ENCODE measurements around the gene KCNC2.

The KCNC2 gene

GRCh38 chr12:75011120-75011519, 198.5 kb downstream of the KCNC2 start:
- no peak for DNase-seq (ENCODE audit: low spot score)
- TF ChIP-seq, protein P1, sequence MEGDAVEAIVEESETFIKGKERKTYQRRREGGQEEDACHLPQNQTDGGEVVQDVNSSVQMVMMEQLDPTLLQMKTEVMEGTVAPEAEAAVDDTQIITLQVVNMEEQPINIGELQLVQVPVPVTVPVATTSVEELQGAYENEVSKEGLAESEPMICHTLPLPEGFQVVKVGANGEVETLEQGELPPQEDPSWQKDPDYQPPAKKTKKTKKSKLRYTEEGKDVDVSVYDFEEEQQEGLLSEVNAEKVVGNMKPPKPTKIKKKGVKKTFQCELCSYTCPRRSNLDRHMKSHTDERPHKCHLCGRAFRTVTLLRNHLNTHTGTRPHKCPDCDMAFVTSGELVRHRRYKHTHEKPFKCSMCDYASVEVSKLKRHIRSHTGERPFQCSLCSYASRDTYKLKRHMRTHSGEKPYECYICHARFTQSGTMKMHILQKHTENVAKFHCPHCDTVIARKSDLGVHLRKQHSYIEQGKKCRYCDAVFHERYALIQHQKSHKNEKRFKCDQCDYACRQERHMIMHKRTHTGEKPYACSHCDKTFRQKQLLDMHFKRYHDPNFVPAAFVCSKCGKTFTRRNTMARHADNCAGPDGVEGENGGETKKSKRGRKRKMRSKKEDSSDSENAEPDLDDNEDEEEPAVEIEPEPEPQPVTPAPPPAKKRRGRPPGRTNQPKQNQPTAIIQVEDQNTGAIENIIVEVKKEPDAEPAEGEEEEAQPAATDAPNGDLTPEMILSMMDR (IDR thresholded peaks at IDR 0.05; ENCODE audit: extremely low read depth, insufficient read depth, missing control alignments): no peak
- in situ Hi-C loops (cut with MboI; ENCODE audit: low pct_unique_long_range_greater_than_20kb, low sequenced_read_pairs, unreplicated experiment): no loop called here

GRCh38 chr12:75007133-75007532, 202.5 kb downstream of the KCNC2 start:
- TF ChIP-seq, protein P1 (IDR thresholded peaks at IDR 0.05; ENCODE audit: extremely low read depth, insufficient read depth, missing control alignments): no peak
- in situ Hi-C loops (cut with MboI; ENCODE audit: low pct_unique_long_range_greater_than_20kb, low sequenced_read_pairs, unreplicated experiment): no loop called here

DNA sequence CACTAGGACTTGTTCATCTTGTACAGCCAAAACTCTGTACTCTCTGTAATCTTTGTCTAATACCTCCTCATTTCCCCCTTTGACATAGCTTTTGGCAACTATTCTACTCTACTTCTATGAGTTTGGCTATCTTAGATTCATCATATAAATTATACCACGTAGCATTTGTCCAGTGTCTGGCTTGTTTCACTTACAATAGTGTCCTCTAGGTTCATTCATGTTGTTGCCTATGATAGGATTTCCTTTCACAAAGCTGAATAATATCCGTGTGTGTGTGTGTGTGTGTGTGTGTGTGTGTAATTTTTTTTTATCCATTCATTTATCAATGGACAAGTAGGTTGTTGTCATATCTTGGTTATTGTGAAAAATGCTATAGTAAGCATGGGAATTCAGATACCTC, 209.5 kb downstream of the KCNC2 start:
- TF ChIP-seq, protein P1 (IDR thresholded peaks at IDR 0.05; ENCODE audit: extremely low read depth, insufficient read depth, missing control alignments): no peak
- DNase-seq (ENCODE audit: low spot score): no peak
- in situ Hi-C loops (cut with MboI; ENCODE audit: low pct_unique_long_range_greater_than_20kb, low sequenced_read_pairs, unreplicated experiment): no loop called here

More at GRCh38 chr12:75007133-75007532, 202.5 kb downstream of the KCNC2 start:
- DNase-seq (ENCODE audit: low spot score): no peak

- TF ChIP-seq, protein P1 (IDR thresholded peaks at IDR 0.05; ENCODE audit: extremely low read depth, insufficient read depth, missing control alignments): no peak
- in situ Hi-C loops (cut with MboI; ENCODE audit: low pct_unique_long_range_greater_than_20kb, low sequenced_read_pairs, unreplicated experiment): no loop called here
- DNase-seq (ENCODE audit: low spot score): no peak
Measured at GRCh38 chr12:74999474-74999873, 210.2 kb downstream of the KCNC2 start.

Data from GM13977 (cell line).